ENCODE data around the gene GMEB2. TPM values are rescaled to one million over a fixed set of nuclear protein-coding genes. Genes with fewer than 3 reads are reported as not detected.

The GMEB2 gene
- polyA plus RNA-seq, 1 of the 3 experiments (the other 2 are of a cell fraction): 6.5 TPM

DNA sequence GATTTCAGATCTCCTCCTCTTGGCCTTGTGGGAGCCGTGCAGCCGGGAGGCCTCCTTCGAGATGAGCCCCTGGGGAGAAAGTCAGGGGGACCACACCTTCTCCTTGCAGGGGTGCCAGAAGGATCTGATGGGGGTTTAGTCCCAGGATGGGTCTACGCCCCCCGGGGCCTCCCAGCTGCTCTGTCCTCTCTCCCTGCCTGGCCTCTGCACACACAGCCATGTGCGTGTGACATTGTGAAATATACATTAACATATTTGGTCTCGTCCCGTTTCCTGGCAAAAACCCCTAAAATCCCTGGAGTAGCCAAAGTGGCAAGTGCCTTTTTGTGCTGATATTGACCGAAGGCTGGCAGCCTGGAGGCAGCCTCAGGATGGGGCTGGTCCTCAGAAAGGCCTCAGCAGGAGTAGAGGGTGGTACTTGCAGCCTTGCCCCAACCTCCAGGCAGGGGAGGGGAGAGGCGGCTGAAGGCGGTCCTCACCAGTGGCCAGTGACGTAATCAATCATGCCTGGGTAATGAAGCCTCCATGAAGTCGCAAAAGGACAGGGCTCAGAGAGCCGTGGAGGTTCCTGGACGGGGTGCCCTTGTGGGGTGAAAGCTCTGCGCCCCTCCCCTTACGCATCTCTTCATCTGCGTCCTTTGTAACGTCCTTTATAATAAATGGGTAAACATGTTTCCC is 47.7 kb downstream of the GMEB2 start:
- Histone ChIP-seq H3K79me2 (ENCODE audit: insufficient read depth) (no peaks in the 10 kb centered on the region), H3K9me2 (no peaks in the 10 kb centered on the region), H2AFZ (ENCODE audit: low read depth) (no peak overlapping the region), H3K4me1 (ENCODE audit: control insufficient read depth in 1 of 2, insufficient read depth in 2 of 2, low read depth in 1 of 2, low read length in 1 of 2) (peaks cover 3 to 29% of the 10 kb centered on the region in 2 experiments; a peak in 2 of 4 replicates), H3K4me3 (ENCODE audit: low read depth in 2 of 2, low read length in 1 of 2) (no peak overlapping the region), H4K20me1 (ENCODE audit: insufficient read depth) (no peaks in the 10 kb centered on the region), H3F3A (replicated peaks; ENCODE audit: insufficient read depth) (peaks cover 5% of the 10 kb centered on the region), H3K27me3 (ENCODE audit: insufficient read depth) (no peaks in the 10 kb centered on the region), H3K9me3 (no peaks in the 10 kb centered on the region), H3K4me2 (no peak overlapping the region), H3K36me3 (replicated peaks in 1 of 2; ENCODE audit: control insufficient read depth in 1 of 2, insufficient read depth in 2 of 2, low read length in 1 of 2) (no peaks in the 10 kb centered on the region), H3K27ac (ENCODE audit: low read depth in 2 of 2, low read length in 1 of 2) (no peak overlapping the region), H3K9ac (no peak overlapping the region)
- ChIA-PET CTCF (interaction anchor here (1.0 kb wide), 1 partner anchor 73 kb away, joined by 3 read pairs; no protein-coding TSS in a partner anchor), POLR2A (no interaction called here)
- WGBS (ENCODE audit: low lambda C conversion rate): 73% methylated on average over 17 of the region's 19 CpGs
- DNase-seq: no peak
- TF ChIP-seq FOSL2 (IDR thresholded peaks at IDR 0.05; ENCODE audit: borderline replicate concordance, low read depth) (no peak), MXI1 (IDR thresholded peaks at IDR 0.05; ENCODE audit: low read depth, low read length) (no peak), ELF1 (IDR thresholded peaks at IDR 0.05) (no peak), CHD2 (IDR thresholded peaks at IDR 0.05; ENCODE audit: low read length, partially characterized antibody) (no peak), RFX5 (IDR thresholded peaks at IDR 0.05; ENCODE audit: low read length) (no peak), ZBTB33 (IDR thresholded peaks at IDR 0.05; ENCODE audit: borderline replicate concordance, low read depth) (no peak), GABPA (IDR thresholded peaks at IDR 0.05; ENCODE audit: low read depth) (no peak), POLR2AphosphoS5 (IDR thresholded peaks at IDR 0.05; ENCODE audit: low read depth, low read length) (no peak), SIN3A (IDR thresholded peaks at IDR 0.05; ENCODE audit: borderline replicate concordance, low read depth, low read length) (no peak), MAX (IDR thresholded peaks at IDR 0.05; ENCODE audit: low read depth) (no peak), EP300 (IDR thresholded peaks at IDR 0.05; ENCODE audit: borderline replicate concordance in 1 of 2, low read depth in 1 of 2, low read length in 1 of 2) (no peak), NRF1 (IDR thresholded peaks at IDR 0.05; ENCODE audit: low read depth, low read length) (no peak), FOXJ3 (CRISPR knock-in tag; IDR thresholded peaks at IDR 0.05) (no peak)
- TF ChIP-seq, protein P1, sequence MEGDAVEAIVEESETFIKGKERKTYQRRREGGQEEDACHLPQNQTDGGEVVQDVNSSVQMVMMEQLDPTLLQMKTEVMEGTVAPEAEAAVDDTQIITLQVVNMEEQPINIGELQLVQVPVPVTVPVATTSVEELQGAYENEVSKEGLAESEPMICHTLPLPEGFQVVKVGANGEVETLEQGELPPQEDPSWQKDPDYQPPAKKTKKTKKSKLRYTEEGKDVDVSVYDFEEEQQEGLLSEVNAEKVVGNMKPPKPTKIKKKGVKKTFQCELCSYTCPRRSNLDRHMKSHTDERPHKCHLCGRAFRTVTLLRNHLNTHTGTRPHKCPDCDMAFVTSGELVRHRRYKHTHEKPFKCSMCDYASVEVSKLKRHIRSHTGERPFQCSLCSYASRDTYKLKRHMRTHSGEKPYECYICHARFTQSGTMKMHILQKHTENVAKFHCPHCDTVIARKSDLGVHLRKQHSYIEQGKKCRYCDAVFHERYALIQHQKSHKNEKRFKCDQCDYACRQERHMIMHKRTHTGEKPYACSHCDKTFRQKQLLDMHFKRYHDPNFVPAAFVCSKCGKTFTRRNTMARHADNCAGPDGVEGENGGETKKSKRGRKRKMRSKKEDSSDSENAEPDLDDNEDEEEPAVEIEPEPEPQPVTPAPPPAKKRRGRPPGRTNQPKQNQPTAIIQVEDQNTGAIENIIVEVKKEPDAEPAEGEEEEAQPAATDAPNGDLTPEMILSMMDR (IDR thresholded peaks at IDR 0.05): no peak
